Caco-2 (cell line): ENCODE data around the gene ADAMTSL4. TPM values are rescaled to one million over a fixed set of nuclear protein-coding genes. Genes with fewer than 3 reads are reported as not detected.

Experiments used
- BruUV-seq: library from RNA; stranded (reverse); fragments of 400-500 nt; replicated peaks from 2 replicates; lab custom pipeline; 2021; lab: Mats Ljungman, UMichigan
- CTCF ChIA-PET: fragments of 300-600 bp; sonication (Branson Sonifier 250); formaldehyde crosslinking; loops from one replicate; lab custom pipeline; 2022; ENCODE audit warnings: antibody characterized with exemption; lab: Charles Lee
- POLR2A ChIA-PET: fragments of 300-600 bp; sonication (Branson Sonifier 250); formaldehyde crosslinking; loops from one replicate; lab custom pipeline; 2022; ENCODE audit warnings: antibody characterized with exemption; lab: Charles Lee
- DNase-seq, 2 experiments: peaks; one replicate each; pipeline versions ENCODE4 v3.0.0 to v3.0.0-alpha.2; 2020 to 2022
- H3K27me3 ChIP-seq: replicated peaks from 2 replicates; pipeline ENCODE4 v1.6.0; 2011; ENCODE audit warnings: low read length; ENCODE audit not compliant: control insufficient read depth, insufficient read depth
- H3K36me3 ChIP-seq: 2 replicates; pipeline ENCODE4 v1.5.1; 2011; ENCODE audit warnings: low read length; ENCODE audit not compliant: control insufficient read depth, insufficient read depth
- H3K4me1 ChIP-seq: fragments of 250-450 bp; sonication (Bioruptor Pico); 2 replicates; pipeline ENCODE4 v1.5.1; 2020; ENCODE audit warnings: mild to moderate bottlenecking
- H3K4me3 ChIP-seq: 2 replicates; pipeline ENCODE4 v1.5.1; 2011; ENCODE audit warnings: low read depth, mild to moderate bottlenecking, control low read depth, low read length
- H3K9me3 ChIP-seq: fragments of 250-450 bp; sonication (Bioruptor Pico); 2 replicates; pipeline ENCODE4 v1.5.1; 2020; ENCODE audit warnings: mild to moderate bottlenecking, moderate library complexity
- H3K27ac Mint-ChIP-seq: one replicate; pipeline ENCODE4 v1.8.0; 2022; ENCODE audit warnings: mixed read lengths; ENCODE audit not compliant: unreplicated experiment
- H3K27me3 Mint-ChIP-seq: one replicate; pipeline ENCODE4 v1.8.0; 2022; ENCODE audit warnings: mixed read lengths; ENCODE audit not compliant: insufficient read depth, unreplicated experiment
- H3K36me3 Mint-ChIP-seq: one replicate; pipeline ENCODE4 v1.8.0; 2022; ENCODE audit warnings: mild to moderate bottlenecking, mixed read lengths; ENCODE audit not compliant: insufficient read depth, unreplicated experiment
- H3K4me1 Mint-ChIP-seq: one replicate; pipeline ENCODE4 v1.8.0; 2022; ENCODE audit warnings: low read depth, mixed read lengths; ENCODE audit not compliant: unreplicated experiment
- H3K4me3 Mint-ChIP-seq: one replicate; pipeline ENCODE4 v1.8.0; 2022; ENCODE audit warnings: mild to moderate bottlenecking, moderate library complexity, mixed read lengths; ENCODE audit not compliant: unreplicated experiment
- H3K9me3 Mint-ChIP-seq: one replicate; pipeline ENCODE4 v1.8.0; 2022; ENCODE audit warnings: mixed read lengths; ENCODE audit not compliant: unreplicated experiment
- intact Hi-C: fragments of 100-400 bp; cut with micrococcal nuclease; formaldehyde crosslinking; loops from one replicate; pipeline ENCODE4 v1.10.0; 2022; ENCODE audit not compliant: unreplicated experiment
- total RNA-seq: library from RNA; stranded (reverse); gene quantifications from 2 replicates; pipeline ENCODE4 v1.2.3, GENCODE V29; 2022
- TF ChIP-seq, protein P1 (sequence below), 2 experiments: fragments of 200-600 bp in 1 of 2; IDR thresholded peaks; 1 replicate in 1 of 2; 2 replicates in 1 of 2; pipeline versions ENCODE4 v1.5.1 to v1.8.0; 2011 to 2022; ENCODE audit warnings: antibody characterized with exemption in 1 of 2, control low read depth in 1 of 2, inconsistent platforms in 1 of 2, low read depth in 1 of 2, low read length in 1 of 2, mild to moderate bottlenecking in 1 of 2, moderate library complexity in 1 of 2; ENCODE audit not compliant: insufficient read depth in 1 of 2, severe bottlenecking in 1 of 2, unreplicated experiment in 1 of 2

Gene ADAMTSL4
- total RNA-seq, 1 experiment from 2014 or later: 17.6 TPM

DNA sequence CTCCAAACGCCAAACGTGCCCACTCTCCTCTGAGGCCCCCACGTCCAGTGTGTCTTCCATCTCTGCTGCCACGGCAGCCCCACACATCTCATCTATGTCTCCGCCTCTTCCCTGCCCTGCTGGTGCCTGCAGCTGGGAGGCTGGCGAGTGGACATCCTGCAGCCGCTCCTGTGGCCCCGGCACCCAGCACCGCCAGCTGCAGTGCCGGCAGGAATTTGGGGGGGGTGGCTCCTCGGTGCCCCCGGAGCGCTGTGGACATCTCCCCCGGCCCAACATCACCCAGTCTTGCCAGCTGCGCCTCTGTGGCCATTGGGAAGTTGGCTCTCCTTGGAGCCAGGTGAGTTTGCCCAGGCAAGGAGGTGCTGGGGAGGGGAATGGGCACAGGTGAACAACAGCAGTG is 8.6 kb downstream of the ADAMTSL4 start:
- H3K4me1 Mint-ChIP-seq: peaks cover 16% of the 10 kb centered on the region
- Histone ChIP-seq H3K4me3 (no peak overlapping the region), H3K4me1 (peaks cover 25% of the 10 kb centered on the region), H3K9me3 (no peaks in the 10 kb centered on the region), H3K27me3 (no peaks in the 10 kb centered on the region), H3K36me3 (no peaks in the 10 kb centered on the region; the same call in 1 of the 2 replicates)
- intact Hi-C loops: no loop called here
- BruUV-seq: no TSS peak
- POLR2A ChIA-PET: interaction anchor here (0.5 kb wide), 1 partner anchor 858 kb away, joined by 3 read pairs; no protein-coding TSS in a partner anchor
- H3K27me3 Mint-ChIP-seq: no peaks in the 10 kb centered on the region
- CTCF ChIA-PET: interaction anchor here (0.7 to 1.0 kb wide), 2 partner anchors 25 to 60 kb away, joined by 3 to 6 read pairs; no protein-coding TSS in a partner anchor
- DNase-seq: no peak
- peaks cover 43% of the 10 kb centered on the region for H3K36me3 Mint-ChIP-seq
- no peaks in the 10 kb centered on the region for H3K9me3 Mint-ChIP-seq
- no peak overlapping the region for H3K4me3 Mint-ChIP-seq
- TF ChIP-seq, protein P1, sequence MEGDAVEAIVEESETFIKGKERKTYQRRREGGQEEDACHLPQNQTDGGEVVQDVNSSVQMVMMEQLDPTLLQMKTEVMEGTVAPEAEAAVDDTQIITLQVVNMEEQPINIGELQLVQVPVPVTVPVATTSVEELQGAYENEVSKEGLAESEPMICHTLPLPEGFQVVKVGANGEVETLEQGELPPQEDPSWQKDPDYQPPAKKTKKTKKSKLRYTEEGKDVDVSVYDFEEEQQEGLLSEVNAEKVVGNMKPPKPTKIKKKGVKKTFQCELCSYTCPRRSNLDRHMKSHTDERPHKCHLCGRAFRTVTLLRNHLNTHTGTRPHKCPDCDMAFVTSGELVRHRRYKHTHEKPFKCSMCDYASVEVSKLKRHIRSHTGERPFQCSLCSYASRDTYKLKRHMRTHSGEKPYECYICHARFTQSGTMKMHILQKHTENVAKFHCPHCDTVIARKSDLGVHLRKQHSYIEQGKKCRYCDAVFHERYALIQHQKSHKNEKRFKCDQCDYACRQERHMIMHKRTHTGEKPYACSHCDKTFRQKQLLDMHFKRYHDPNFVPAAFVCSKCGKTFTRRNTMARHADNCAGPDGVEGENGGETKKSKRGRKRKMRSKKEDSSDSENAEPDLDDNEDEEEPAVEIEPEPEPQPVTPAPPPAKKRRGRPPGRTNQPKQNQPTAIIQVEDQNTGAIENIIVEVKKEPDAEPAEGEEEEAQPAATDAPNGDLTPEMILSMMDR (IDR thresholded peaks at IDR 0.05; ENCODE audit: insufficient read depth in 1 of 2, low read depth in 1 of 2, low read length in 1 of 2, severe bottlenecking in 1 of 2, unreplicated experiment in 1 of 2): no peak
- no peak overlapping the region for H3K27ac Mint-ChIP-seq

DNA sequence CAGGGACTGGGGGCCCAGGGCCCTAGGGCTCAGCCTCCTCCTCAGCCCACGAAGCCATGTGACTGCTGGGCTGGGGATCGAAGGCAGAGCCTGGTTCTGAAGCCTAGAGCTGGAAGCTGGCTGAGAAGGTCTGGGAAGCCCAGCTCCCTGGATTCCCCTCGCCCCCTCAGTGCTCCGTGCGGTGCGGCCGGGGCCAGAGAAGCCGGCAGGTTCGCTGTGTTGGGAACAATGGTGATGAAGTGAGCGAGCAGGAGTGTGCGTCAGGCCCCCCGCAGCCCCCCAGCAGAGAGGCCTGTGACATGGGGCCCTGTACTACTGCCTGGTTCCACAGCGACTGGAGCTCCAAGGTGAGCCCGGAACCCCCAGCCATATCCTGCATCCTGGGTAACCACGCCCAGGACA is 9.1 kb downstream of the ADAMTSL4 start:
- peaks cover 41% of the 10 kb centered on the region for H3K36me3 Mint-ChIP-seq
- H3K4me1 Mint-ChIP-seq: peaks cover 16% of the 10 kb centered on the region
- H3K4me3 Mint-ChIP-seq: no peak overlapping the region
- no TSS peak for BruUV-seq
- ChIA-PET CTCF (interaction anchor here (1.0 kb wide), 1 partner anchor 26 kb away, joined by 3 read pairs; no protein-coding TSS in a partner anchor), POLR2A (interaction anchor here (0.5 to 1.4 kb wide), 2 partner anchors 21 to 858 kb away, joined by 3 to 4 read pairs; partner anchors contain the start of gene MCL1)
- H3K4me1 ChIP-seq: peaks cover 25% of the 10 kb centered on the region
- H3K27me3 ChIP-seq: no peaks in the 10 kb centered on the region
- H3K9me3 ChIP-seq: no peaks in the 10 kb centered on the region
- H3K4me3 ChIP-seq: no peak overlapping the region
- no peak for DNase-seq
- no peaks in the 10 kb centered on the region; the same call in 1 of the 2 replicates for H3K36me3 ChIP-seq
- H3K27ac Mint-ChIP-seq: no peak overlapping the region
- TF ChIP-seq, protein P1 (IDR thresholded peaks at IDR 0.05; ENCODE audit: insufficient read depth in 1 of 2, low read depth in 1 of 2, low read length in 1 of 2, severe bottlenecking in 1 of 2, unreplicated experiment in 1 of 2): no peak
- H3K27me3 Mint-ChIP-seq: no peaks in the 10 kb centered on the region
- intact Hi-C loops: no loop called here
- H3K9me3 Mint-ChIP-seq: no peaks in the 10 kb centered on the region

DNA sequence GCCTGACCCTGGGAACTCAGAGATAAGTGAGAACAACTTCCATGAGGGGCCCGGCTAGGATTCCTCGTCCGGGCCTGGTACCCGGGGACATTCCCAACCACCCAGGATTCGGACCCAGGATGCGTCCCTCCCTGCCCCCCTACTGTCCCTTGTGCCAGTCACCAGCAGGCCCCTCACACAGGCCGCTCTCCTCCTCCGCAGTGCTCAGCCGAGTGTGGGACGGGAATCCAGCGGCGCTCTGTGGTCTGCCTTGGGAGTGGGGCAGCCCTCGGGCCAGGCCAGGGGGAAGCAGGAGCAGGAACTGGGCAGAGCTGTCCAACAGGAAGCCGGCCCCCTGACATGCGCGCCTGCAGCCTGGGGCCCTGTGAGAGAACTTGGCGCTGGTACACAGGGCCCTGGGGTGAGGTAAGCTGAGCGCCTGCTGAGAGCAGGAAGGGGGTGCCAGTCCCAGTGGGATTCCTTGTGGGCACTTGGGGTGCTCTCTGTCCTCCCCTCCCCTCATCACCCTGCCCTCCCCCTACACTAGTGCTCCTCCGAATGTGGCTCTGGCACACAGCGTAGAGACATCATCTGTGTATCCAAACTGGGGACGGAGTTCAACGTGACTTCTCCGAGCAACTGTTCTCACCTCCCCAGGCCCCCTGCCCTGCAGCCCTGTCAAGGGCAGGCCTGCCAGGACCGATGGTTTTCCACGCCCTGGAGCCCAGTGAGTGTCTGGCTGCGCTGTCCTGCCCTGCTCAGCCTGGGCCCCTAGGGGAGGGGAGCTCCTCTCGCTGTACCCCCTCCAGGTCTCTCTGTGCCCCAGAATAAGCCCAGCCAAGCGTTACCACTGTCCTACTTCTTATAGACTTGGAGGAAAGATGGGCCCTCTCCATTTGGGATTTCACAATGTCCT is 9.8 kb downstream of the ADAMTSL4 start:
- CTCF ChIA-PET: interaction anchor here (0.5 to 6.2 kb wide), 15 partner anchors 8 to 256 kb away, joined by 3 to 51 read pairs (median 5); partner anchors contain the start of genes ENSA, FALEC, GOLPH3L and MCL1
- TF ChIP-seq, protein P1 (IDR thresholded peaks at IDR 0.05; ENCODE audit: insufficient read depth in 1 of 2, low read depth in 1 of 2, low read length in 1 of 2, severe bottlenecking in 1 of 2, unreplicated experiment in 1 of 2): no peak
- no peak overlapping the region for H3K4me3 ChIP-seq
- no peaks in the 10 kb centered on the region; the same call in 1 of the 2 replicates for H3K36me3 ChIP-seq
- H3K9me3 ChIP-seq: no peaks in the 10 kb centered on the region
- H3K27me3 Mint-ChIP-seq: no peaks in the 10 kb centered on the region
- no peak overlapping the region for H3K27ac Mint-ChIP-seq
- intact Hi-C loops: no loop called here
- no peak overlapping the region for H3K4me3 Mint-ChIP-seq
- peaks cover 23% of the 10 kb centered on the region for H3K4me1 Mint-ChIP-seq
- POLR2A ChIA-PET: interaction anchor here (1.4 kb wide), 1 partner anchor 21 kb away, joined by 4 read pairs; the partner anchor contains the start of gene MCL1
- BruUV-seq: no TSS peak
- H3K27me3 ChIP-seq: no peaks in the 10 kb centered on the region
- no peak for DNase-seq
- H3K36me3 Mint-ChIP-seq: peaks cover 41% of the 10 kb centered on the region
- H3K4me1 ChIP-seq: peaks cover 27% of the 10 kb centered on the region
- H3K9me3 Mint-ChIP-seq: no peaks in the 10 kb centered on the region
